D721Med (cell line): Measurements from ENCODE around the gene TSR1.

Source experiments
- DNase-seq: peaks from one replicate; pipeline ENCODE4 v3.0.0; 2011; ENCODE audit warnings: low spot score; ENCODE audit not compliant: insufficient read length
- FAIRE-seq: peaks from 2 replicates; lab custom pipeline; 2011; peaks lifted over from hg19 to GRCh38; lab: Jason Lieb, UNC
- TF ChIP-seq, protein P1 (sequence below): IDR thresholded peaks from 2 replicates; pipeline ENCODE4 v1.5.1; 2012; ENCODE audit warnings: mild to moderate bottlenecking, control low read depth; ENCODE audit not compliant: insufficient read depth; ENCODE audit errors: missing control alignments

The TSR1 gene

DNA sequence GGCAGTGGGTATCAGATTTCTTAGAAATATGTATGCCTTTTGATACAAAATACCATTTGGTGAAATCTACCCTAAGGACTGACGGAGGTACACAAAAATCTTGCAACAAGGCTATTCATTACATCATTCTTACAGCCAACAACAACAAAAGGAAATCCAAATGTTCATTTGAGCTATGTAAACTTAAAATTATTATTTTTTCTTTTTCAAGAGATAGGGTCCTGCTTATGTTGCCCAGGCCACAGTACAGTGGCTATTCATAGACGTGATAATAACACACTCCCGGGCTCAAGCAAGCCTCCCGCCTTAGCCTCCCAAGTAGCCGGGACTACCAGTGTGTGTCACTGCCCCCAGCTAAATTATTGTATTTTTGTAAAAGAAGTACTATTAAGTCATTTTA lies 23.5 kb downstream of the TSR1 start:
- no peak for DNase-seq
- no peak for FAIRE-seq
- TF ChIP-seq, protein P1, sequence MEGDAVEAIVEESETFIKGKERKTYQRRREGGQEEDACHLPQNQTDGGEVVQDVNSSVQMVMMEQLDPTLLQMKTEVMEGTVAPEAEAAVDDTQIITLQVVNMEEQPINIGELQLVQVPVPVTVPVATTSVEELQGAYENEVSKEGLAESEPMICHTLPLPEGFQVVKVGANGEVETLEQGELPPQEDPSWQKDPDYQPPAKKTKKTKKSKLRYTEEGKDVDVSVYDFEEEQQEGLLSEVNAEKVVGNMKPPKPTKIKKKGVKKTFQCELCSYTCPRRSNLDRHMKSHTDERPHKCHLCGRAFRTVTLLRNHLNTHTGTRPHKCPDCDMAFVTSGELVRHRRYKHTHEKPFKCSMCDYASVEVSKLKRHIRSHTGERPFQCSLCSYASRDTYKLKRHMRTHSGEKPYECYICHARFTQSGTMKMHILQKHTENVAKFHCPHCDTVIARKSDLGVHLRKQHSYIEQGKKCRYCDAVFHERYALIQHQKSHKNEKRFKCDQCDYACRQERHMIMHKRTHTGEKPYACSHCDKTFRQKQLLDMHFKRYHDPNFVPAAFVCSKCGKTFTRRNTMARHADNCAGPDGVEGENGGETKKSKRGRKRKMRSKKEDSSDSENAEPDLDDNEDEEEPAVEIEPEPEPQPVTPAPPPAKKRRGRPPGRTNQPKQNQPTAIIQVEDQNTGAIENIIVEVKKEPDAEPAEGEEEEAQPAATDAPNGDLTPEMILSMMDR: no peak

DNA sequence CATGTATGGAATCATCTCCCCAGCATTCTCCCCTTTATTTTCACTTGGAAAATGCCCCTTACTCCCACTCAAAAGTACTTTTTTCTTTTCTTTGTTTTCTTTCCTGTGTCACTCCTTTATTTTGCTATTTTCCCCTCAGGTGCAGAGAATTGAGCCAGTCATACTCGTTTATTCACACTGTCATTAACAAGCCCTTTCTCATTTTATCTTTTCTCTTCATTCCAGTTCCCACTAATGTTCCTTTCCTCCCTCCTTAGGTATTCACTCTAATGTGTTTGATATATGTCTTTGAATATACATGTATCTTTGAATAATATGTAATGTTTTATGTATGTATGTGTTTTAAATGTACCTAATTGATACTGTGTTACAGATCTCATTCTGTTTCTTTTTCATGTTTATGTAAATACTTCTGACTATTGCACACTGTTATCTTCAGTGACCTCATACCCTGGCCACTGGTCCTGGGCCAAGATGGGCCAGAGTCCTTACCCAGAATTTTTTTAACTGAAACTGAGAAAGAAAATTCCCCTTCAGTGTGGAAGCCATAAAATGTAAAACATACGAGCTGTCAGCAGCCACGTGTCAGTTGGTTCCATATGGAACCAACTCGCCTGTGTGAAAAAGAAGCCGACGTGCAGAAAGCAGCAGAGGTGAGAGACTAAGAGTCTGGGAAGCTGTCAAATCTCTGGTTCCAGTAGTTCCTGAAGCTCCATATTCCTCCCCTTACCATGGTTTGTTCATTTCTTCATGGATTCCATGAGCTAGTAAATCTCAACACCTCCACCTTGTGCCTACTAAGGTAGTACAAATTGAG lies 26.7 kb downstream of the TSR1 start:
- FAIRE-seq (no peak), DNase-seq (no peak)
- TF ChIP-seq, protein P1: no peak

DNA sequence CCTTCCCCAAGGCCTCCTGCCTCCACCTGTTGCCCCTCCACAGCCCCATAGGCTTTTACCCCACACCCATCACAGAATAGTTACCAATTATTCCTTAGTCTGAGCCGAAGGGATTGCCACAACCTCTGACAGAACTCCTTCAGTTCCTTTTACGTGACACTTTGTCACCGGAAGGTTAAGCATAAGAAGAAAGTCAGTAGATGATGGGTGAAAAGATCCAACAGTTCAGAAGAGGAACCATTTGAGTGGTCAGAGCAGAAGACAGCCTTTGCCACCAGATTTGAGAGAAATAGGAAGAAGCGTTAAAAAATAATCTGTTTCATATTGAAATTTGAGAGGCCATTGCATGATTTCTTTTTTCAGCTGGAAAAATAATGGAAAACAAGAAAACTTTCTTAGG lies 31.3 kb downstream of the TSR1 start:
- TF ChIP-seq, protein P1: no peak
- DNase-seq (no peak), FAIRE-seq (no peak)

DNA sequence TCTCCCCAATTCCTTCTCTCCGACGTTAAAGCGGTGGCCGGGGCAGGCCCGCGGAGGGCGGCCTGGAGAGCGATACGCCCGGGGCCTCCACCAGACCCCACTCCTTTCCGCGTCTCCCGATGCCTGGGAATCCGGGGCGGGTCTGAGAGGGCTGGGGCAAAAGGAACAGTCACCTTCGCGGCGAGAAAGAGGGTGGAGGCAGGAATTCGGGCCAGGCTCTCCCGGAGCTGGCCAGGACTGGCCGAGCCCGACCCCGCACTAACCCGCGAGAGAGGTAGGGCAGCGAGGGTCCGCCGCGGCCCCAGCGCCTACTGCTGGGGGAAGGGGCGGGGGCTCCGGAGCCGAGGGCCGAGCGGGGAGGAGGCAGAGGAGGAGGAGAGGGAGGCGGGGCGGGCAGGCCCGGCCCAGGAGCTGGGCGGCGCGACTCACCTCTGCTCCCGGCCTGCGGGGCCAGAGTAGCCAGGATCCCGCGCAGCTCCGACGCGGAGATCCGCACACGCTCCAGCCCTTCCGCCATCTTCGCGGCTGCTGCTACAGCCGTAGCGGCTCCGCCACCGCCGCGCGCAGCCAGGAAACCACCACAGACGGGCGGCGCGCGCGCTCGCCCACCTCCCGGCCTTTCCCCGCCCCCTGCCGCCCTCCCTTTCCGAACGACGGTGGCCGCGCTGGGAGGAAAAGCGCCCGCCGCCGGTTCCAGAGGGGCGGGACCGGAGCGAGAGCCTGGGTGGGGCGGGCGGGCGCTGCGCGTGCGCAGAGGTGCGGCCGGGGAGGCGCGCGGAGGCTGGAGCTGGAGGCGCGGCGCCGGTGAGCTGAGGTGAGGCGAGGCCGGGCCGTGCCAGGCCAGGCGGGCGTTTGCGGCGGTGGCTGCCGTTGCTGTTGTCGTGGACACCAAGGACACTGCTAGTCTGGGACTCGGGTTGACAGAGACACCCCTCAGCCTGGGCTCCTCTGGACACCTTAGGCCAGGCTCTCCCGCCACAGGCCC lies 32.8 kb downstream of the TSR1 start, which contains the start of the genes SMG6 and SRR:
SMG6 (minus strand) TSS at position 582 of the 985 bp plus-strand sequence; CDS start at position 517, 65 bp downstream.
SRR (plus strand) TSS at position 747 of the 985 bp plus-strand sequence. CDS start 11,611 bp downstream, outside the sequence.
- FAIRE-seq (no peak), DNase-seq (peak; percentile 95)
- TF ChIP-seq, protein P1: no peak

DNA sequence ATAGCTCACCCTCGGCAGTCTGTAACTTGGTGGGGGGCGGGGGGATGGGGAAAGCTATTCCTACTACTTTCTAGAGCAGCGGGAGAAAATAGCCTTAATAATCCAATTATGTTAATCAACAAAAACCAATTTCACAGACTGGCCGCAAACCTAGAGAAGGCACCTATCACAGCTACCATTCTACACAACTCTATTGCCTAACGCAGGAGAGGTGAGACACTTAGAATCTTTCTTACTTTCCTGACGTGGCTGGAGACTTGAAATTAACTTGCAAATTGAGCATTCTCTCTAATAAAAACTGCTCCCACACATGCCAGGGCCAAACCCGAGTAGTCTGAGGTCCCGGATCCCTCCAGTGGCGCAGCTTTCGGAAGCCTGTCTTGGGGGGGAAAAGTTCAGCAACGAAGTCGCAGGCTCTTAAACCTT lies 33.5 kb downstream of the TSR1 start:
- no peak for DNase-seq
- no peak for FAIRE-seq
- TF ChIP-seq, protein P1: no peak

DNA sequence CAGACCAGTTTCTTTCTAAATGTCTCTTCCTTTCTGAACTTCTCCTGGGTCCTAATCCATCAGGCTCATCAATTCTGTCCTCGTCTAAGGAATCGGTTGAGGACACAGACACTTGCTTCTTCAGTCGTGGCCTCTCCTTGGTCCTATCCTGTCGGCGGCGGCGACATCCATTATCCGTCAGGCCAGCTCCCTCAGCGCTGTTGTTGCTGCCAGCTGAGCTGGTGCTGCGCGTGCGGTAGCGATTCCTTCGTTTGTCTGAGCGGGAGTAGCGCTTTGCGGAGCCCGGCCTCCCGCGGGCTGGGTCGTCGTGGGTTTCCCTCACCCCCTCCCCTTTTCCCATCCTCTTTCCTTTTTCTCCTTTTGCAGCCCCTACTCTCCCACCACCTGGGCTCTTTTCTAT lies 36.5 kb downstream of the TSR1 start:
- TF ChIP-seq, protein P1: no peak
- DNase-seq: no peak
- no peak for FAIRE-seq
